Mammary epithelial cell (primary cell): ENCODE measurements around the gene CMSS1.

Experiments
- EZH2 ChIP-seq: IDR thresholded peaks from 2 replicates; pipeline ENCODE4 v1.6.1; 2012; ENCODE audit warnings: low read length, inconsistent platforms, borderline replicate concordance
- TF ChIP-seq, protein P1 (sequence below), 2 donors: IDR thresholded peaks in 1 of 2; conservative IDR thresholded peaks in 1 of 2; 2 replicates each; pipeline ENCODE4 v1.5.1; 2011 to 2012; ENCODE audit warnings: inconsistent platforms in 2 of 2, low read length in 2 of 2, mild to moderate bottlenecking in 2 of 2, control low read depth in 1 of 2, low read depth in 1 of 2; ENCODE audit not compliant: insufficient read depth in 1 of 2; ENCODE audit errors: extremely low read depth in 1 of 2

DNA sequence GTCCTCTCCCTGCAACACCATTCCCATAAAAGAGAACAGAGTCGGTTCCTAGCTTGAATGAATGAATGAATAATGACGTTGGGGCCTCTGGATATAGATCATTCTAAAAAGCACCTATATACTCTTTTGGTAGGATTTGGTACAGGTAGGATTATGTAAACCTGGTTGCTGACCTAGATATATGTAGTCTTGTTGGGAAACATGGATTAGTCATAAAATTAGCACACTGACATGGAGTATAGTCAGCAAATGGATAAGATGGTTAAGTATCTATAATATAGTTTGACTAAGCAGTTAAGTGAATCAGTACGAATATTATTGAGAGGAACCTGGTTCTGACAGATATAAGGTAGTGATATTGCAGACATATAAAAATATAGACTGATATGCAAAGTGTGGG, 154.1 kb downstream of the CMSS1 start:
- TF ChIP-seq, protein P1, sequence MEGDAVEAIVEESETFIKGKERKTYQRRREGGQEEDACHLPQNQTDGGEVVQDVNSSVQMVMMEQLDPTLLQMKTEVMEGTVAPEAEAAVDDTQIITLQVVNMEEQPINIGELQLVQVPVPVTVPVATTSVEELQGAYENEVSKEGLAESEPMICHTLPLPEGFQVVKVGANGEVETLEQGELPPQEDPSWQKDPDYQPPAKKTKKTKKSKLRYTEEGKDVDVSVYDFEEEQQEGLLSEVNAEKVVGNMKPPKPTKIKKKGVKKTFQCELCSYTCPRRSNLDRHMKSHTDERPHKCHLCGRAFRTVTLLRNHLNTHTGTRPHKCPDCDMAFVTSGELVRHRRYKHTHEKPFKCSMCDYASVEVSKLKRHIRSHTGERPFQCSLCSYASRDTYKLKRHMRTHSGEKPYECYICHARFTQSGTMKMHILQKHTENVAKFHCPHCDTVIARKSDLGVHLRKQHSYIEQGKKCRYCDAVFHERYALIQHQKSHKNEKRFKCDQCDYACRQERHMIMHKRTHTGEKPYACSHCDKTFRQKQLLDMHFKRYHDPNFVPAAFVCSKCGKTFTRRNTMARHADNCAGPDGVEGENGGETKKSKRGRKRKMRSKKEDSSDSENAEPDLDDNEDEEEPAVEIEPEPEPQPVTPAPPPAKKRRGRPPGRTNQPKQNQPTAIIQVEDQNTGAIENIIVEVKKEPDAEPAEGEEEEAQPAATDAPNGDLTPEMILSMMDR (conservative IDR thresholded peaks at IDR 0.05 in 1 of 2, IDR thresholded peaks at IDR 0.05 in 1 of 2; ENCODE audit: extremely low read depth in 1 of 2, insufficient read depth in 1 of 2, low read depth in 1 of 2, low read length in 2 of 2), result no peak
- TF ChIP-seq EZH2, result no peak
